ENCODE results near the gene TNNI3.
"Not testable (repeated sequence)": the region's sequence is repeated elsewhere in the genome, so short reads cannot be mapped to it uniquely, and the experiment has no call there.

TNNI3 gene

DNA sequence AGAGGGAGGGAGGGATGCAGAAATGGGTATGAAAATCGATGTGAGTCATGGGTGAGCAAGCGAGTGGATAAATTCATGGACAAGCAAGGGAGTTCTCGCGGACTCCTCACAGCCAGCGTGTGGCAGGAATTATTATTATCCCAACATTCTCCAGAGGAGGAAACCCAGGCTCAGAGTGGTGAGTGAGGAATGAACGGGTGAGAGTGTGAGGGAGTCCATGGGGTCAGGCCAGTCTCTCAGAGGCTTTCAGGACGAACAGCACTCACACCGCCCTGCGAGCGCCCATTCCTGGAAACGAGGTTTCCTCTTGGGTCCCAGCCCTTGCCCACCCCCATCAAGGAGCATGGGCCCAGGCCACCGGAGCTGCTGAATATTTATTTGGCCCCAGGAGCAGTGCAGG is 15.2 kb upstream of the TNNI3 start:
- no peak for DNase-seq

DNA sequence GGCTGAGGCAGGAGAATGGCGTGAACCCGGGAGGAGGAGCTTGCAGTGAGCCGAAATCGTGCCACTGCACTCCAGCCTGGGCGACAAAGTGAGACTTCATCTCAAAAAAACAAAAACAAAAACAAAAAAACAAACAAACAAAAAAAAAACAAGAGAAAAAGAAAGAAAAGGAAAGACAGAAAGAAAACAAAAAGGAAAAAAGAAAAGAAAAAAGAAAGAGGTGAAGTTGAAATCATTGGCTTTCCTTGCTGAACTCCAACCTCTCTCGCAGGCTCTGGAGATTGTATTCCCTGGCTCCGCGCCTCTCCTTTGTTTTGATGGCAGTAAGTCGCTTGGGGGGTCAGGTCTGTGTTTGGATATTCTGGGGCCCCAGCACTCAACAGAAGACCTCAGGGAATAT is 14.8 kb upstream of the TNNI3 start:
- not testable (repeated sequence) for DNase-seq

DNA sequence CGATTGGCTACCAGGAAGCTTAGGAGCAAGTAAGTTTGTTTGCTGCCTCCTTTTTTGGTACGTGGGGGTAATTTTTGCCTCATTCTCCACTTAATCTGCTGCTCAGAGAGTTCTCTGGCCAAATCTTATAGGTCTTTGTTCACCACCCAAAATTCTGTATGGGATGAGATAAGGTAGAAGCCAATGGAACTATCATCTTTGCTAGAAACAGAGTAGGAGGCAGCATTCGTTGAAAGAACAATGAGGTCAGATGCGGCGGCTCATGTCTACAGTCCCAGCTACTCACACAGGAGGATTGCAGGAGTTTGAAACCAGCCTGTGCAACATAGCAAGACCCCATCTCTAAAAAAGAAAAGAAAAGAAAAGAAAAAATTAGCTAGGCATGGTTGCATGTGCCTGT is 13.9 kb upstream of the TNNI3 start:
- no peak for DNase-seq

DNA sequence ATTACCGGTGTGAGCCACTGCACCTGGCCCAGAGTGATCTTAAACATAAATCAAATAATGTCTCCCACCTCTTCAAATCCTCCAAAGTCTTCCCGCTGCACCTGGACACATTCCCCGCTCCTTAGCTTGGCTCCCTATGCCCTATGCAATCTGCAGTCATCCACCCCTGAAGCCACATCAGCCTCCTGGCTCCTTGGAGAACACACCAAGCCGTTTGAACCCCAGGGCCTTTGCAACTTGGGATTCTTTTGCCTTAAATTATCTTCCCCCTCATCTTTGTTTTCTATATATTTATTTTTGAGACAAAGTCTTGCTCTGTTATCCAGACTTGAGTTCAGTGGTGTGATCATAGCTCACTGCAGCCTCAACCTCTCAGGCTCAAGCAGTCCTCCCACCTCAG is 11.6 kb upstream of the TNNI3 start:
- no peak for DNase-seq

DNA sequence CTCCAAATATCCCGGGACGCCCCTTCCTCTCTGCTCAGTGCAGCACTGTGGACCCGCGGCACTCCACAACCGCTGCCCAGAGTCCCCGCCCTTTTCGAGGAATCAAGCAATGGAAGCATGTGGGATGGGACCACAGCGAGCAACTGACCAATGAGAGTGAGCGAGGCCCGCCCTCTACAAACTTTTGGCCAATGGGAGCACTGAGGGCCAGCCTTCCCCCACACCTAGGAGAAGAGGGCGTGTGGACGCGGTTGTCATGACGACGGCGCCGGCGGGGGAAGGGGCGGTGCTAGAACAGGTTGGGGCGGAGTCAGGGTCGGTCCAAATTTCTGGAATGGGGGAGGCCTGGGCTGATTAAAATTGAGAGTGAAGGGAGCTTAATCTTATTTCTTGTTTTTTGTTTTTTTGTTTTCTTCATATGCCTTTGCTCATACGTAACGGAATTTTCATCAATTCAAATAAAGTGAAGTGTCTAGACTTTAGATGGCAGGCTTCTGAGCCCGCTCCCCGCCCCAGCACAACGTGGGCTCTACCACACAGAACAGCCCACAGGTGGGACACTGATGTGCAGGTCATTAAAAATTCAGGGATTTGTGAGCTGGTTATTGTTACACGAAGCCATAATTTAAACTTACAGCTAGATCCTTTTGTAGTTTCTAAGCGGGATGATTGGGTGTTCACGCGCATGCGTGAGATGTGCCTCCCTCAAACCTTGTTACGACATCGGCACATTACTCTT is 9.2 kb upstream of the TNNI3 start, which contains the start of gene DNAAF3:
DNAAF3 (minus strand) TSS at position 84 of the 739 bp plus-strand sequence. CDS start 200 bp downstream, outside the sequence.
- peak; percentile 89 for DNase-seq

DNA sequence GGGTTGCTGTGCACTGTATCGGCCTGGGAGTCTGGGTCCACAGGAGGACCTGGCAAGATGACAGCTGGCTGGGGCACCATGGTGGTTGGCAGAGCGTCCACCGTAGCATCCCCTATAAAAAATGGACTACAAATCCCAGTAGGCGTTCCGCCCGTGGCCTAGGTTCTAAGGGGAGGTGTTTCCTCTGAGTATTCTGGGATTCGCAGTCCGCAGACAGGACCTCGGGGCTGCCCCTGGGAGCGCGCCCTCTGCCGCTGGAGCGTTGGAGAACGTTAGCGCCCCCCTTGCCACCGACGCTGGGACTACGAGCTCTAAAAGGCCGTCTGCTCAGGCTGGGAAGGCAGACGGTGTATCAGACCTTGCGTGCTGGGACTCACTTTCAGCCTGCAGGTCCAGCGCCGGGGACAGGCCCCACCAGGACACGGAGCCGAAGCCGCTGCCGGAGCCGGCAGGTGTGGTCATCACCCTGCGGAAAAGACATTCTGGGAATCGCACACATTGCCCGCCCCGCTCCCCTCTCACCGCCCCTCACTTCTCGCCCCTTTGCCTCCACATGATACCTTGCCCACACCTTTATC is 8.5 kb upstream of the TNNI3 start:
- DNase-seq = peak; percentile 72

DNA sequence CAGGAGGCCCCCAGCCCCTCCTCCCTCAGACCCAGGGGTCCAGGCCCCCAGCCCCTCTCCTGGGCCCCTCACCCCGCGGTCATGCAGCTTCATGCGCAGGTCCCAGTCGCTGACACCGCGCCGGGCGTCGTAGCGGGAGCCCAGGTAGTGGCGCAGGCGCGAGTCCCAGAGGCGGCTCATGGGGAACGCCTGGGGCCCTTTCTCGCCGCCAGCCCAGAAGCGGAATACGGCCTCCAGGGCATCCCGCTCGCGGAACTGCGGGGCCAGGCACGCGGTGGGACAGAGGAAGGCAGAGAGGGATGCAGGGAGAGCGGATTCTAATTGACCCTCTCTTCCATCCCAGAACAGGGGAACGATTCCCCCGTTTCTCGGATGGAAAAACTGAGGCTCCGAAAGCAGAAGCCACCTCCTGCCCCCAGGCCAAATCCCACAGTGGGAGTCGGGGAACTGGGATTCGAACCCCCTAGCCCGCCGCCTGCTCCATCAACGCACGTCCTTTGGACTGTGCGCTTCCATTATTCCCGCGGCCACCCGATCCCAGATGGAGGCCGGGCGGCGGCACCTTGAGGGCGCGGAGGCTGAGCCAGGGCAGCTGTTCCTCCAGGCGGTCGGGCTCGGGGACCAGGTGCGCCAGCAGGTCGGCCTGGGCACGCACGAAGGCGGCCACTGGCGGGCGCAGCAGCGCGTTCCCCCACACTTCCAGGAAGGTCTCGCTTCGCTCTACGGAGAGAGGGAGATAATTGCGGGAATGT is 4.2 kb upstream of the TNNI3 start:
- no peak for DNase-seq

DNA sequence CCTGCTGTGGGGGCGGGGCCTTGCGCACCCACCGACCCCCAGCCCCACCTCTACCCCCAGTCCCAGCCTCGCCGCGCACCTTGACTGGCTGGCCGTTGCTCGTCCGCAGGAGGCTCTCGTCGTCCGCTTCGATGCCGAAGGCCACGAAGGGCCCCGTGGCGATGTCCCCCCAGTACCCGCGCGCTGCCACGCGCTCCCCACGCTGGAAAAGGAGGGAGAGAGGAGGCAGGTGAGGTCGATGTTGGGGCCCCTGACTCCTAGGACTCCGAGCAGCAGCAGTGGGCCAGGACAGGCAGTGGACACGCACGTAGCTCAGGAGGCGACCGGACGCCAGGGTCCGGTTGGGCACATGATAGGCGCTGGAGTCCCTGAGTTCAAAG is 3.4 kb upstream of the TNNI3 start:
- DNase-seq = no peak

DNA sequence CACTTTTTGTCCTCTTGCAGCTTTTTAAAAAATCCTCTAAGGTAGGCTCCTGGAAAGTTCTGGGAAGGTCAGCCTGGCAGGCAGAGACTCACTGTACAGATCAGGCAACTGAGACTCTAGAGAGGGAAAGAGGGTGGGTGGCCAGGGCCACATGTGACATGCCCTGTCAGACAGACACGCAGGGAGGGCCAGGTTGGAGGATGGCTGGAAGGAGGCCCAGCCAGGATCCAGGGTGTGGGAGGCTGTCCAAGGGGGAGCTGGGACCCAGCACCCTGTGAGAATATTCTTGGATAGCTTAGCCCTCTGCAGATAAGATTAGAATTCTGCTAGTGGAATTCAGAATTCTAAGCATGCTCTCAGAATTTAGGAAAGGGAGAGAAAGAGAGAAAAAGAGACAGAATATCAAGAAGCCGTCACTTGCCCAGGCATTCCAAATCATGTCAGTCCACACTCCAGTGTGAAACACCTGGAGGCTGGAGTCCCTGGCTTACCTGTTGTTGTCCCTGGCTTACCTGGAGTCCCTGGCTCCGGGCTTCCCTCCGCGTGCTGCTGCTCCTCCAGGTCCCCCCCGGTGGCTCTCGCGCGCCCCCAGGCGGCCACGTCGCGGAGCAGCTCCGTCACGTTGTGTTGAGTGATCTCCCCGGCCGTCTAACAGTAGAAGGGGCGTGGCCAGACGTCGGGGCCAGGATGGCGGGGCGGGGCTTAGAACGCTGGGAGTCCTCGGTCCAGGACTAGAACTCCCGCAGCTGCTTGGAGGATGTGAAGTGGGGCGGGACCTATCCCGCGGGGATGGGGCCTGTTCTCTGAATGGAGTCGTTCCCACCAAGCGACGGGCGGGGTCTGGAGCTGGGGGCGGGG is 2.8 kb upstream of the TNNI3 start:
- DNase-seq = peak; percentile 94

DNA sequence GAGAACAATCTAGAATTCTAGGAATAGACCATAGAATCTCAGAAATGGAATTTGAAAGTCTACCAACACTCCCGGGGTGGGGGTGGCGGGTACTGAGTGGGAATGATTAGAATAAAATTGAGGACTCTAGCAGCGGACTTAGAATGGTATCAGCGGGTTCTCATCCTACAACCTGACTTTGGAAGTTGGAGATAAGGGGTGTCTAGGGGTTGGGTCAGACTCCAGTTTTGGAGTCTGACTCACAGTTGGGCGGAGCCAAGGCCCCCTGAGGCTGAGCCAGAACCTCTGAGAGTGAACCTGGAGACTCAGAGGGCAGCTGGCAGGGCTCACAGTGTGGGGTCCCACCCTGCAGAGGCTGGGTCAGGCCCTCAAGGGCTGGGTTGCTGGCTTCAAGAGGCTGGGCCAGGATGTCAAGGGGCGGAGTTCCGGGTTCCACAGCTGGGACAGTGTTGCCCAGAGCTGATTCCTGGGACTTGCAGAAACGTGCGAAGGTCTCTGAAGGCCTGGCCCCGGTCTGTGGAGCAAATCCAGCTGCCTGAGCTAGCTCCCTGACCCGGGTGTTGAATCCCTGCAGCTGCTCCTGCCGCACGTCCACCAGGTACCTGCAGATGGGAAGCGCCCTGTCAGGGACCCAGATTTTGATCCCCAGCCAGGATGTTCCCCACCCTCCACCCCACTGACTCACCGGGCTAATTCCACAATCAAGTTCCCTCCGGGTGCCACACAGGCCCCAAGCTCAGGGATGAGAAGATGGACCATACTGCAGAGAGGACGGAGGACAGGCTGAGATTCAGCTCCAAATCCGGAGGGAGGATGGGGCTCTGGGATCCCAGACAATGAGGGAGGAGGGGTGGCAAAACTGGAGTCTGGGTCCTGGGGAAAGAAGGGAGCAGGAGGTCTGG is 1.6 kb upstream of the TNNI3 start:
- DNase-seq = no peak

DNA sequence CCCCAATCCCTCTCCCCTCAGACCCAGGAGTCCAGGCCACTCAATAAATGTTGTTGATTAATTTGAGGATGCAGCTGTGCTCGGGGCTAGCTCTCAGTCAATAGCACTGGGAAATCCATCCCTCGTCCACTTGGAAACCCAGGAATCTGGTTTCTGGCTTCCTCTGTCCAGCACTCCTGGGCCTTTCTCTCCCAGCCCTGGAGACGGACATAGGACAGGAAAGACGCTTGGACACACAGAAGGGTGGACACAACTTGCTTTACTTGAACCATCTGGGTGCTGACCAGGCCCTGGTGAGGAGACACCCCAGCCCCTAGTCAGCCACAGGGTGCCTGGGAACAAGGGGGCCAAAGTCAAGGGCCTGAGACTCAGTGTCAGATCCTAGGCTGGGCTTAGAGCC is 891 bp upstream of the TNNI3 start:
- DNase-seq = no peak

DNA sequence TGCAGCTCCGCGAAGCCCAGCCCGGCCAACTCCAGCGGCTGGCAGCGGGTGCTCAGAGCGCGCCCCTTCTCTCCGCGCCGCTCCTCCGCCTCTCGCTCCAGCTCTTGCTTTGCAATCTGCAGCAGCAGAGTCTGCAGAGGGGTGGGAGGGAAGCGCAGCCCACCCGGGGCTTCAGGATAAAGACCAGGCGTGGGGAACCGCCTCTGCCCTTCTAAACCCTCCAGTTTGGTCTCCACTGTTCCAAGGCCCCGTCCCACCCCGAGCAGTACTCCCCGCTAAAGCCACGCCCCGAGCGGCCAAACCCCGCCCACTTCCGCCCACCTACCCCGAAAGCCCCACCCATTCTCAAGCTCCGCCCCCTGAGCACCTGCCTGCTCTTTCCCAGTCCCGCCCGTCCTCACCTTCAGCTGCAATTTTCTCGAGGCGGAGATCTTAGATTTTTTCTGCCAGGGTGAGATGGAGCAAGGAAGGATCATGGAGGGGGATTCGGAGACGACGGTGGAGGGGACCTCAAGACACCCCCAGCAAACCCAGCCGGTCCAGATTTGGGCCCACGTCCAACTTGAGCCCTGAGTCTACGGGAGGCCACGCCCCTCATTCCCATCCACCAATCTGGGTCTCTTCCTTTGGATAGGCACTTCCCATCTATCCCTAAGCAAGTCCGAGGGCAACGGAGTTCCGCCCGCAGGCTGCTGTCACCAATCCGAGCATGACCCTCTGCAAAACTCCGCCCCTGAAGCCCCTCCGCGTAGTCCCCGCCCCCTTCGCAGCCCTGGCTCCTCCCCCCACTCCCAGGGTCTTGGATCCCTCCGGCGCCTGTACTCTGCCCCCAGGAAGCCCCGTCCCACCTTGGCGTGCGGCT is 1.1 kb downstream of the TNNI3 start:
- DNase-seq = peak; percentile 49

DNA sequence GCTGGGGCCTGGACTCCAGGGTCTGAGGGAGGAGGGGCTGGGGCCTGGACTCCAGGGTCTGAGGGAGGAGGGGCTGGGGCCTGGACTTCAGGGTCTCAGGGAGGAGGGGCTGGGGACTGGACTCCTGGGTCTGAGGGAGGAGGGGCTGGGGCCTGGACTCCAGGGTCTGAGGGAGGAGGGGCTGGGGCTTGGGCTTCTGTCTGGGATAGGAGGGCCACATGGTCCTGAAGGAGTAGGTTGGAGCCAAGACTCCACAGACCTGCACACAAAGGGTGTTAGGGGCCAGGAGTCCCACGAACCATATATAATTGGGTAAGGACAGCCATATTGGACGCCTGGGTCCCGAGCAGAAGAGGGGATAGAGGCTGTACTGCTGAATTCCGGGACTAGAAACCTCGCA is 1.7 kb downstream of the TNNI3 start:
- not testable (repeated sequence) for DNase-seq

DNA sequence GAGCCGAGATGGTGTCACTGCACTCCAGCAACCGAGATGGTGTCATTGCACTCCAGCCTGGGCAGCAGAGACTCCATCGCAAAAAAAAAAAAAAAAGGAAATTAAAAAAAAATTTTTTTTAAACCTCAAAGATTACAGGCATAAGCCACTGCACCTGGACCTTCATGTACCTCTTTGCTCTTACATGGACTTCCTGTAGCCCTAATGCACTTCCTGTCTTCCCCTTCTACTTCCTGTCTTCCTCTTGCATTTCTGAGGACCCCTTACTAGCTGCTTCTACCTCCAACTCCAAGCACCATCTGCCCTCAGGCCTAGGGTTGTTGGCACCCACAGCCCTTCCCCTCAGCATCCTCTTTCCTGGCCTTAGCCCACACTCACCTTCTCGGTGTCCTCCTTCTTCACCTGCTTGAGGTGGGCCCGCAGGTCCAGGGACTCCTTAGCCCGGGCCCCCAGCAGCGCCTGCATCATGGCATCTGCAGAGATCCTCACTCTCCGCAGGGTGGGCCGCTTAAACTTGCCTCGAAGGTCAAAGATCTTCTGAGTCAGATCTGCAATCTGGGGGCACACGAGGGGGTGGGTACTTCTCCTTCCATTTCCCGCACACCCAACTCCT is 3.8 kb downstream of the TNNI3 start:
- DNase-seq = no peak

DNA sequence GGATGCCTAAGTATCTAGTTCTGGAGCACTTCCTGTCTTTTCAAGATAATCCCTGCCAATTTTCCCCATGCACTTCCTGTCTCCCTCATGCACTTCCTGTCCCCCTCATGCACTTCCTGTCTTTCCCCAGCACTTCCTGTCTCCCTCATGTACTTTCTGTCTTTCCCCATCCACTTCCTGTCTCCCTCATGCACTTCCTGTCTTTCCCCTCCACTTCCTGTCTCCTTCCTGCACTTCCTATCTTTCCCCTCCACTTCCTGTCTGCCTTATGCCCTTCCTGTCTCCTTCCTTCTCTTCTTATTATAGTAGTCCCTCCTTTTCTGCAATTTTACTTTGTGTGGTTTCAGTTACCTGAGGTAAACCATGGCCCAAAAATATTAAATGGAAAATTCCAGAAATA is 5.5 kb downstream of the TNNI3 start:
- DNase-seq = no peak

DNA sequence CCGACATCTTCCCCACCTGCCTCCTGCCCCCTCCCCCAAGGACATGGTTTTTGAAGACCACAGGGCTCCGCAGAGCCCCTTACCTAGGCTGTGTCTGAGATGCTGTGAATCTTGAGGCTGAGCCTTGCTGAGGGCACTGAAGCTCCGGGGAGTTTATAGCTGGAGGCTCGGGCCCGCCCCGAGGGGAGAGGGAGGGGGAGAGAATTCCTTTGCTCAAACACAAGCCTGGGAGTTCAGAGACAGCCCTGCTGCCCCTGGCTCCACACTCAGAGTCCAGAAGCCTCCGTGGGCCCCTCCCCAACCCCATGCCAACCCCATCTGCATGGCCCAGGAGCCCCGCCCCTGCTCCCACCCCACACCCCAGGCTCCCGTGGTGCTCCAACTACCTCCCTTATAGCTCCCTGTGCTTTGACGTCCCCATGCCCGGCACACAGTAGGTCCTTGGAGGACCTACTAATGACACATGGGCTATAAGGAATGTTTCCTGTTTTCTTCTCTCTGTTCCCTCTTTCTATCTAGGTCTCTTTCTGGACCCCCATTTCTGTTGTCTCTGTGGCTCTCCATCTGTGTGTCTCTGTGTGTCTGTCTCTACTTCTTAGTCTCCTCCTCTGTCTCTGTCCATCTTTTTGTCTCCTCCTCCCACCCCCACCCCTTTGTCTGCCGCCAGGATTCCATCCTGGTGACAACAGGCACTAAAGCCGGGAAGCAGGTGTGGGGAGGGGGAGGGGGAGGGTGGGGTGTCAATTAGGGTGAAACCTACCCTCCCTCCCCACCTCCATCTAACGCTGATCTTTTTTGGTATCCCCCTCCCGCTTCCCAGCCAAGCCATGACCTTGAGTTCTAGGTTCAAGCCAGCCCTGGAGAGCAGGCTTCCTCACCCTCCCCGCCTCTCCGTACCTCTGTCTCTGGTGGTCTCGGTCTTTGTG is 8.2 kb downstream of the TNNI3 start, which contains the start of gene TNNT1:
TNNT1 (minus strand) TSS at position 129 of the 926 bp plus-strand sequence. CDS start 2,049 bp downstream, outside the sequence.
- DNase-seq = no peak

DNA sequence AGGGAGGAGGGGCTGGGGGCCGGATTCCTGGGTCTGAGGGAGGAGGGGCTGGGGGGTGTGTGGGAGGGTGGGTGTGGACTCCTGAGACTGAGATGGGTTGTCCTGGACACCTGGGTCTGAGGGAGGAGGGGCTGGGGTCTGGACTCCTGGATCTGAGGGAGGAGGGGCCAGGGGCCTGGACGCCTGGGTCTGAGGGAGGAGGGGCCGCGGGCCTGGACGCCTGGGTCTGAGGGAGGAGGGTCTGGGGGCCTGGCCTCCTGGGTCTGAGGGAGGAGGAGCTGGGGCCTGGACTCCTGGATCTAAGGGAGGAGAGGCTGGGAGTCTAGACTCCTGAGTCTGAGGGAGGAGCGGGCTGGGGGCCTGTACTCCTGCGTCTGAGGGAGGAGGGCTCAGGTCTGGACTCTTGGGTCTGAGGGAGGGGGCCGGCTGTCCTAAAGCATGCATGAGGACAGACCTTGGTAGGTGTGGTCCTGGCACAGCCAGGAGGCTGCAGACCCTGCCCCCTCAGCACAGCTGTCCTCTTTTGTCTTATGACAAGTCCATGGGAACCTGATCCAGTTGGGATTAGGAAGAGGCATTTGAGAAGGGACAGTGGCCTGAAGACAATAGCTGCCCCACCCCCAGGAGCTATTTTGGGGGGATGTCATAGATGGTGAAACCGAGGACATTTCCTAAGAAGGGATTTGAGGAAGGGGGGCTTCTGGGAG is 9.8 kb downstream of the TNNI3 start:
- DNase-seq = no peak

DNA sequence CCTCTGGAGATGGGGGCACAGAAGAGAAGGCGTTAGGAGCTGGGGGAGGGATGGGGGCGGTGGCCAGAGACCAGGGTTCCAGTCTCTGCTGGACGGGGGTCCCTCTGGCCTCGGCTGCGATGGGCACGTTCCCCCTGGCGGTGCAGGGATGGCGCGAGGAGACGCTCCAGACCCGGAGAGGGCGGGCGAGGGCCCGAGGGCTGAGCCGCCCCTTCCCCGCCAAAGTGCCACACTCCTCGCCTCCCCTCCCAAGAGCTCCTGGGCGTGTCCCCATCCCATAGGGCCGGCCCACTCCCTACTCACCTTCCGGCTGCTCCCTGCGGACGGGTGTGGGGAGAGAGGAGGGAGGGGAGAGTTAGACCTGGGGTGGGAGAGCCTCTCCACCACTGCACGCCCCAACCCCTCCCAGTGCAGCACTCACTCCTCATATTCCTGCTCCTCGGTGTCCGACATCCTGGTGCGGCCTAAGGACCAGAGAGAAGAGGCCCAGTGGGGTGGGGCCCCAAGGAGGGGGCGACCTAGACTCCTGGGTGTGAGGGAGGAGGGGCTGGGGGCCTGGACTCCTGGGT is 10.7 kb downstream of the TNNI3 start:
- no peak for DNase-seq
